ENCODE measurements around the gene MAML3.

MAML3 gene

GRCh38 chr4:139686130-139686529, 467.9 kb downstream of the MAML3 start:
- DNase-seq (ENCODE audit: low read depth in 2 of 2) = no peak

GRCh38 chr4:139685180-139685579, 468.8 kb downstream of the MAML3 start:
- DNase-seq (ENCODE audit: low read depth in 2 of 2) = no peak

GRCh38 chr4:139684351-139684750, 469.6 kb downstream of the MAML3 start:
- DNase-seq (ENCODE audit: low read depth in 2 of 2) = no peak

GRCh38 chr4:139682741-139683151, 471.2 kb downstream of the MAML3 start:
- DNase-seq (ENCODE audit: low read depth in 2 of 2) = no peak

GRCh38 chr4:139682309-139682708, 471.7 kb downstream of the MAML3 start:
- DNase-seq (ENCODE audit: low read depth in 2 of 2) = no peak

DNA sequence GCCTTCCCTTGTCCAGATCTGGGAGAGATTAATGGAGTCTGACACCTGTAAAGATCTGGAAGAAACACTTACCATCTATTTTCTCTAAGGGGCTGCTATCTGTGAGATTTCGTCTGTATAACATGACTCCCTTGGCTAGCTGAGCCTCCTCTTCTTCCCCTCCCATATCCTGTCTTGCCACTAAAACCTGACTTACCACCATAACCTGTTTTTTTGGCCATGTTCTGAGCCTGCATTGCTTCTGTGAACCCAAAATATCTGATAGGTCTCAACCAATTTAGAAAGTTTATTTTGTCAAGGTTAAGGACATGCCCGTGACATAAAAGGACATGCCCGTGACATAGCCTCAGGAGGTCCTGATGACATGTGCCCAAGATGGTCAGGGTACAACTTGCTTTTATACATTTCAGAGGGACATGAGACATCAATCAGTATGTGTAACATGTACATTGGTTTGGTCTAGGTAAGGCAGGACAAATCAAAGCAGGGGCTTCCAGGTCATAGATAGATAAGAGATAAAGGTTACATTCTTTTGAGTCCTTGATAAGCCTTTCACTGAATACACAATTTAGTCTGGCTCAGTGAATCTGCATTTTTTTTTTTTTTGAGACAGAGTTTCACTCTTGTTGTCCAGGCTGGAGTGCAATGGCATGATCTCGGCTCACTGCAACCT, 476.9 kb downstream of the MAML3 start:
- no peak for DNase-seq (ENCODE audit: low read depth in 2 of 2)

DNA sequence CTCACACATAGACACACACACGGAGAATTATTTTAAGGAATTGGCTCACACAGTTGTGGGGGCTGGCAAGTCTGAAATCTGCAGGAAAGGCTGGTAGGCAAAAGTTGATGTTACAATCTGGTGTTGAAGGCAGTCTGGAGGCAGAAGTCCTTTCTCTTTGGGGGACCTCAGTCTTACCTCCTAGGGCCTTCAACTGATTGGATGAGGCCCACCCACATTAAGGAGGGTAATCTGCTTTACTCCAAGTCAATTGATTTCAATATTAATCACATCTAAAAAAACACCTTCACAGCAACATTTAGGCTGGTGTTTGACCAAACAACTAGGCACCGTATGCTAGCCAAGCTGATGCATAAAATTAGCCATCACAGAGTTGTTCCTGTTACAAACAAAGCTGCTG, 477.6 kb downstream of the MAML3 start:
- no peak for DNase-seq (ENCODE audit: low read depth in 2 of 2)

DNA sequence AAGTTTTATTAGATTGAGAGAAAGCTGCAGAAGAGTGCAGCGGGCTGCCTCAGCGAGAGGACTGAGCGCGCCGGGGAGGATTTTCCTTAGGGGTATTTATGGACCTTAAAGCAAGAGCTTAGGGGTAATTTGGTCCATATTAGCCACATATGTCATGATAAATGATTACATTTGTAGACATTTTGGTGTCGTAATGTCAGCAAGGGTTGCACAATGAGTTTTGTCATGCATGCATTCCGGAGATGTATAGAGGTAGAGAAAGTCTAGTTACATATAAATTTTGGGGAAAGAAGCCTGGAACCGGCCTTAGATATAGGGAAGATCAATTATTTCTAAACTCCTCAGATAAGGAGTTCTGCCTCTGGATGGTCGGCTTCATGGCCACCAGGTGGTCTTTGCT, 478.3 kb downstream of the MAML3 start:
- DNase-seq (ENCODE audit: low read depth in 2 of 2) = no peak

- no peak for DNase-seq (ENCODE audit: low read depth in 2 of 2)
These were observed 479.0 kb downstream of the MAML3 start for GRCh38 chr4:139674875-139675550.

GRCh38 chr4:139672732-139673131, 481.3 kb downstream of the MAML3 start:
- DNase-seq (ENCODE audit: low read depth in 2 of 2) = no peak

- no peak for DNase-seq (ENCODE audit: low read depth in 2 of 2)
These were observed 481.8 kb downstream of the MAML3 start for GRCh38 chr4:139672215-139672614.

DNA sequence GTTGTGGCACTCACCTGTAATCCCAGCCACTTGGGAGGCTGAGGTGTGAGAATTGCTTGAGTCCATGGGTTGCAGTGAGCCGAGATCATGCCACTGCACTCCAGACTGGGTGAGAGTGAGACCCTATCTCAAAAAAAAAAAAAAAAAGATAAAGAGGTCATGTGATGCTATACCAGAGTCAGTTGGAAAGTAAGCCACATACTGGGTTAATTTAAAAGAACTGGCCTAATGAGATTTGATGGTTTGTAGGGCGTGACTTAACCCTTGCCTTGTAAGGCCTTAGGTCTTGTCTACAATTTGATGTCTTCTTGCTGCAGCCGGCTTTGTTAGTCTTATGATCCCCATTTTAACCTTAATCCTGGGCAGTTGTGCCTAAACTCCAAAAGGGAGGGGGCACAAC, 483.2 kb downstream of the MAML3 start:
- DNase-seq (ENCODE audit: low read depth in 2 of 2) = no peak

- no peak for DNase-seq (ENCODE audit: low read depth in 2 of 2)
These were observed 484.1 kb downstream of the MAML3 start for GRCh38 chr4:139669890-139670289.

DNA sequence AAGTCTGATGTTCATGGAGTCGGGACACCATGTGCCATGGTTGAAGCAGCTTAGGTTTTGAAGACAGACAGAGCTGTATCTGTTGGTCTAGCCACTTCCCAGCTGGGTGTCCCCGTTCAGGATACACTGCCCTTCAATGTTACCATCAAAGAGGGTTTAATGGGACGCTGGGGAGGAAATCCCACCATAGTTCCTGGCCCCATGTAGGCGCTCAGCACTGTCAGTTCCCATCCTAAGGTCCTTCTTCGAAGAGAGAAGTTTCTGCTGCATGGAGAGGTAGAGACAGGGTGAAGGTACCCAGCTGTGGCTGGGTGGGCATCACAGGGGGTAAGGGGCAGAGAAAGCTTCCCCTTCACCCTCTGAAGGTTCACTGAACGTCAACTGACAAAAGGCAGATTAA, 484.6 kb downstream of the MAML3 start:
- DNase-seq (ENCODE audit: low read depth in 2 of 2) = no peak

DNA sequence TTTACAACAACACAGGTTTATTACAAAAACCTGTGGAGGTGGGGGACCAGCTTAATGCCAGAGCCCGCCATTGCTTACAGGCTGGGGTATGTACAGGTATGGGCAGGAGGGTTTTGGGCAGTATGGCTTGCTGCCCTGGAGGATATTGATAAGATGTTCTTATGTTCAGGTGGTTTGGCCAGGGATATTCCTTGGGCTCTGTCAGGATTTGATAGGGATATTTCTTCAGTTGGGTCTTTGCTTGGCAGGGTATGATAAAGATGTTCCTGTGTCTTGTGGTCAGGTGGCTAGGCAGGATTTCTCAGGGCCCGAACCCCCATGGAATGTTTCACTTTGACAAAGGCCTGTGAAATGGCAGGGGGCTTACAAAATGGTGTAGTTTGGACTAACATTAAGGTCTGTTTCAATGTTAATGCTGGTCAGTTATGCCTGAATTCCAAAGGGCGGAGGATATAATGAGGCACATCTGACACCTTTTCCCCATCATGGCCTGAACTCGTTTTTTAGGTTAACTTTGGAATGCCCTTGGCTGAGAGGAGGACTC, 485.3 kb downstream of the MAML3 start:
- no peak for DNase-seq (ENCODE audit: low read depth in 2 of 2)

DNA sequence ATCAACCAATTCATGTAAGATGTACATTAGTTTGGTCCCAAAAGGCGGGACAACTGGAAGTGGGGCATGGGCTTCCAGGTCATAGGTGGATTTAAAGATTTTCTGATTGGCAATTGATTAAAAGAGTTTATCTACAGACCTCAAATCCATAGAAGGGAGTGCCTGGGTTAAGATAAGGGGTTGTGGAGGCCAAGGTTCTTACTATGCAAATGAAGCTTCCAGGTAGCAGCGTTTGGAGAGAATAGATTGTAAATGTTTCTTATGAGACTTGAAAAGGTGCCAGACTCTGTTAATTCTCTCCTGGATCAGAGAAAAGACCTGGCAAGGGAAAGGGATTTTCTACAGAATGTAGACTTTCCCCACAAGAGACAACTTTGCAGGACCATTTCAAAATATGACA, 485.9 kb downstream of the MAML3 start:
- no peak for DNase-seq (ENCODE audit: low read depth in 2 of 2)

Data from stimulated activated CD4-positive, alpha-beta T cell treated with anti-CD3 and anti-CD28 coated beads, Interleukin-12 subunit alpha, Interleukin-12 subunit beta, amount 100 ng/mL, for 24 hours (primary cell).